GM12878 (cell line): ENCODE data around the gene RPS28. TPM values are rescaled to one million over a fixed set of nuclear protein-coding genes. Genes with fewer than 3 reads are reported as not detected.

Source experiments
- ATAC-seq: fragments of 200-7000 bp; cut with Tn5 transposase; 3 replicates; pipeline ENCODE4 v1.9.1; 2020; ENCODE audit warnings: mild to moderate bottlenecking, moderate library complexity
- BruUV-seq: library from RNA; stranded (reverse); fragments of 400-500 nt; replicated peaks from 2 replicates; lab custom pipeline; 2021; lab: Mats Ljungman, UMichigan
- CTCF ChIA-PET: fragments of 300-600 bp; sonication (Branson Sonifier 250); formaldehyde crosslinking; extraction: SDS; loops from one replicate; lab custom pipeline; 2021; ENCODE audit warnings: inconsistent platforms; lab: Yijun Ruan, JAX
- POLR2A ChIA-PET: fragments of 350-600 bp; formaldehyde crosslinking; extraction: SDS; loops from one replicate; lab custom pipeline; 2021; ENCODE audit warnings: inconsistent platforms; lab: Charles Lee
- RAD21 ChIA-PET: fragments of 300-600 bp; sonication (Branson Sonifier 250); formaldehyde crosslinking; loops from one replicate; lab custom pipeline; 2023; ENCODE audit warnings: antibody characterized with exemption; ENCODE audit not compliant: unreplicated experiment; lab: Charles Lee
- SMC1A ChIA-PET: fragments of 300-600 bp; sonication (Branson Sonifier 250); formaldehyde crosslinking; loops from one replicate; lab custom pipeline; 2023; ENCODE audit not compliant: unreplicated experiment, uncharacterized antibody; lab: Charles Lee
- DNase-seq: peaks from one replicate; pipeline ENCODE4 v3.0.0-alpha.2; 2011; ENCODE audit warnings: low read depth, low spot score
- FAIRE-seq: peaks from 3 replicates; lab custom pipeline; 2011; peaks lifted over from hg19 to GRCh38; lab: Jason Lieb, UNC
- H2AFZ ChIP-seq: 2 replicates; pipeline ENCODE4 v1.6.0; 2011; ENCODE audit warnings: low read depth, low read length, control low read depth; ENCODE audit not compliant: control insufficient read depth
- H3K27ac ChIP-seq: 2 replicates; pipeline ENCODE4 v1.5.1; 2011; ENCODE audit warnings: control low read depth; ENCODE audit not compliant: control insufficient read depth, insufficient read depth
- H3K27me3 ChIP-seq, 2 experiments: replicated peaks in 1 of 2; 2 replicates each; pipeline versions ENCODE4 v1.6.0 to v1.6.1; 2011; ENCODE audit warnings: low read length in 1 of 2; ENCODE audit not compliant: control insufficient read depth in 2 of 2, insufficient read depth in 2 of 2
- H3K36me3 ChIP-seq, 2 experiments: 2 replicates each; pipeline ENCODE4 v1.5.1; 2011; ENCODE audit warnings: low read length in 1 of 2; ENCODE audit not compliant: control insufficient read depth in 2 of 2, insufficient read depth in 2 of 2
- H3K4me1 ChIP-seq: 2 replicates; pipeline ENCODE4 v1.6.1; 2011; ENCODE audit warnings: mild to moderate bottlenecking, low read length, moderate library complexity, mixed read lengths; ENCODE audit not compliant: control insufficient read depth, insufficient read depth
- H3K4me2 ChIP-seq: 2 replicates; pipeline ENCODE4 v1.6.0; 2011; ENCODE audit warnings: control low read depth; ENCODE audit not compliant: control insufficient read depth, insufficient read depth
- H3K4me3 ChIP-seq: fragments of 200-600 bp; sonication (generic); 2 replicates; pipeline ENCODE4 v1.5.1; 2016
- H3K79me2 ChIP-seq: 2 replicates; pipeline ENCODE4 v1.6.0; 2011; ENCODE audit warnings: low read length; ENCODE audit not compliant: control insufficient read depth, insufficient read depth
- H3K9ac ChIP-seq: 2 replicates; pipeline ENCODE4 v1.8.0; 2011; ENCODE audit warnings: low read length, control low read depth, mixed read lengths; ENCODE audit not compliant: control insufficient read depth, insufficient read depth
- H3K9me3 ChIP-seq: replicated peaks from 3 replicates; pipeline ENCODE4 v1.5.1; 2011; ENCODE audit warnings: mild to moderate bottlenecking, low read length; ENCODE audit not compliant: control insufficient read depth, insufficient read depth
- H4K20me1 ChIP-seq: 2 replicates; pipeline ENCODE4 v1.6.0; 2011; ENCODE audit not compliant: control insufficient read depth, insufficient read depth
- BHLHE40 ChIP-seq, 2 experiments: fragments of 450-650 bp in 1 of 2; IDR thresholded peaks; 2 replicates each; pipeline ENCODE4 v1.6.1; 2011 to 2017; ENCODE audit warnings: low read depth in 2 of 2, borderline replicate concordance in 1 of 2, improper control_type of control experiment in 1 of 2, low read length in 1 of 2, mild to moderate bottlenecking in 1 of 2
- GATAD2B ChIP-seq: fragments of 450-650 bp; conservative IDR thresholded peaks from 2 replicates; pipeline ENCODE4 v1.6.1; 2017; ENCODE audit warnings: low read depth, mild to moderate bottlenecking, moderate library complexity
- HDAC2 ChIP-seq: fragments of 200-600 bp; sonication (generic); IDR thresholded peaks from 2 replicates; pipeline ENCODE4 v1.6.1; 2017
- NR2F1 ChIP-seq: fragments of 450-650 bp; conservative IDR thresholded peaks from 2 replicates; pipeline ENCODE4 v1.6.1; 2017; ENCODE audit warnings: mild to moderate bottlenecking
- PAX8 ChIP-seq: fragments of 450-650 bp; IDR thresholded peaks from 2 replicates; pipeline ENCODE4 v1.6.1; 2017; ENCODE audit warnings: mild to moderate bottlenecking, moderate library complexity
- POU2F2 ChIP-seq: IDR thresholded peaks from 3 replicates; pipeline ENCODE4 v1.6.1; 2011; ENCODE audit warnings: low read depth, mild to moderate bottlenecking, low read length, borderline replicate concordance
- SIN3A ChIP-seq: IDR thresholded peaks from 2 replicates; pipeline ENCODE4 v1.6.1; 2012; ENCODE audit warnings: low read depth, low read length, improper control_type of control experiment
- SIX5 ChIP-seq: IDR thresholded peaks from 2 replicates; pipeline ENCODE4 v1.6.1; 2011; ENCODE audit warnings: mild to moderate bottlenecking, low read depth, low read length, moderate library complexity; ENCODE audit not compliant: severe bottlenecking
- TCF3 ChIP-seq: IDR thresholded peaks from 2 replicates; pipeline ENCODE4 v1.6.1; 2012; ENCODE audit warnings: low read depth, mild to moderate bottlenecking, low read length, borderline replicate concordance; ENCODE audit not compliant: insufficient read depth
- ZNF217 ChIP-seq: fragments of 450-650 bp; IDR thresholded peaks from 2 replicates; pipeline ENCODE4 v1.6.1; 2017; ENCODE audit warnings: antibody characterized with exemption, mild to moderate bottlenecking
- ZNF24 ChIP-seq: fragments of 450-650 bp; IDR thresholded peaks from 2 replicates; pipeline ENCODE4 v1.6.1; 2017; ENCODE audit warnings: antibody characterized with exemption, mild to moderate bottlenecking
- WGBS: methylation state at CpG from one replicate; pipeline ENCODE4 v1.1.6; 2016; ENCODE audit warnings: low lambda C conversion rate; ENCODE audit not compliant: insufficient replicate concordance, insufficient coverage; ENCODE audit errors: missing lambda C conversion rate; 5-methylcytosine and 5-hydroxymethylcytosine counted together
- in situ Hi-C: fragments of 300-500 bp; cut with MboI; formaldehyde crosslinking; loops from 9 replicates; pipeline ENCODE4 v1.14.3; 2018; ENCODE audit warnings: mixed read lengths
- intact Hi-C: fragments of 100-400 bp; cut with micrococcal nuclease; formaldehyde crosslinking; loops from one replicate; pipeline ENCODE4 v1.14.2; 2022; ENCODE audit not compliant: unreplicated experiment
- polyA plus RNA-seq, 11 experiments: library from polyadenylated mRNA; depleted of rRNA in 4 of 11; unstranded in 6 of 11; stranded (reverse) in 5 of 11; fragments of >200 nt; fragmentation: Nextera tagmentation in 4 of 11; fragmentation: Illumina TruSeq in 1 of 11; extraction: Ambion mirVana in 4 of 11; extraction: Trizol in 1 of 11; gene quantifications; 1 replicate in 1 of 11; 2 replicates in 10 of 11; pipeline versions ENCODE4 v1.2.1 to v1.2.3, GENCODE V29; 2011 to 2016; ENCODE audit warnings: inconsistent platforms in 2 of 11, missing spikeins in 2 of 11, low read depth in 1 of 11
- total RNA-seq, 4 experiments: library from RNA; depleted of rRNA in 3 of 4; stranded (reverse); fragments of >200 nt in 3 of 4; fragmentation: Illumina TruSeq in 1 of 4; extraction: Trizol in 1 of 4; gene quantifications; 2 replicates each; pipeline versions ENCODE4 v1.2.1 to v1.2.3, GENCODE V29; 2013 to 2021
- TF ChIP-seq, protein P1 (sequence below): IDR thresholded peaks from 2 replicates; pipeline ENCODE4 v1.6.1; 2012; ENCODE audit warnings: low read depth, low read length, improper control_type of control experiment

RPS28 gene
- total and polyA plus RNA-seq, 10 of the 15 experiments (the other 5 are each of a cell fraction or from before 2014, with no cell fraction given), result 422 to 3,905 (median 1,580) TPM

DNA sequence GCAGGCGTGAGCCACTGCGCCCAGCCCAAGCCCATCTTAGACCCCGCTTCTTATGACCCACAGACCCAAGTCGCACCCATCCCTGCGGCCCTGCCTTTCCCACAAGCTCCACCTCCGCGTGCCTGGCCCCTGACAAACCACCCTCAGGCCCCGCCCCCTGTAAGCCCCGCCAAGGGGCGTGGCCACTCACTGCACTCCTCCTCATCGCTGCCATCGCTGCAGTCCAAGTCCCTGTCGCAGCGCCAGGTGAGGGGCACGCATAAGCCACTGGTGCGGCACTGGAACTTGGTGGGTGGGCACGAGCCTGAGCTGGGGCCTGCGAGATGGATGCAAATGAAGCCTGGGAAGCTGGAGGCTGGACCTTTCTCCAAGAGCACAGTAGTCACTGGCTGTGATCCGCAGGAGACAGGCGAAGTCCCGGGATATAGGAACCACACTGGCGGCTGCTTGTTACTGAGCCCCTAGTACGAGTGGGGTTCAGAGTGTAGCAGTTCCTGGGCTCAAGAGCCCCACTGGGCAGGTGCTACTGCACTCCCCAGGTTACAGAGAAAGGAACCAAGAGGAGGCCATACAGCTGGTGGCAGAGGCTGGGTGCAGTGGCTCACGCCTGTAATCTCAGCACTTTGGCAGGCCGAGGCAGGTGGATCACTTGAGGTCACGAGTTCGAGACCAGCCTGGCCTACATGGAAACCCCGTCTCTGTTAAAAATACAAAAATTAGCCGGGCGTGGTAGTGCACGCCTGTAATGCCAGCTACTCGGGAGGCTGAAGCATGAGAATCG, 16.3 kb upstream of the RPS28 start:
- Histone ChIP-seq H3K4me1 (peaks cover 7% of the 10 kb centered on the region), H3K79me2 (peaks cover 21% of the 10 kb centered on the region), H4K20me1 (no peaks in the 10 kb centered on the region), H3K36me3 (peaks cover 8 to 13% of the 10 kb centered on the region in 2 experiments; a peak in 3 of 4 replicates), H3K4me2 (no peak overlapping the region), H3K27me3 (no peaks in the 10 kb centered on the region), H2AFZ (no peak overlapping the region), H3K9ac (no peak overlapping the region), H3K27ac (no peak overlapping the region), H3K4me3 (no peak overlapping the region), H3K9me3 (no peaks in the 10 kb centered on the region)
- TF ChIP-seq BHLHE40 (IDR thresholded peaks at IDR 0.05; ENCODE audit: borderline replicate concordance in 1 of 2, low read depth in 2 of 2, low read length in 1 of 2), result no peak
- no peak for TF ChIP-seq HDAC2
- TF ChIP-seq TCF3, result no peak
- RAD21 ChIA-PET, result no interaction called here
- POLR2A ChIA-PET, result interaction anchor here (0.6 kb wide), 1 partner anchor 205 kb away, joined by 3 read pairs; no protein-coding TSS in a partner anchor
- SMC1A ChIA-PET, result no interaction called here
- intact Hi-C loops (no loop called here), in situ Hi-C loops (loop anchor here (5.0 kb wide), 1 partner anchor 33 kb away; no protein-coding TSS in a partner anchor)
- WGBS, result 86% methylated on average over 33 of the region's 33 CpGs
- CTCF ChIA-PET, result interaction anchor here (1.6 kb wide), 1 partner anchor 19 kb away, joined by 3 read pairs; no protein-coding TSS in a partner anchor
- no TSS peak for BruUV-seq
- no peak for ATAC-seq
- DNase-seq, result no peak
- no peak for FAIRE-seq

DNA sequence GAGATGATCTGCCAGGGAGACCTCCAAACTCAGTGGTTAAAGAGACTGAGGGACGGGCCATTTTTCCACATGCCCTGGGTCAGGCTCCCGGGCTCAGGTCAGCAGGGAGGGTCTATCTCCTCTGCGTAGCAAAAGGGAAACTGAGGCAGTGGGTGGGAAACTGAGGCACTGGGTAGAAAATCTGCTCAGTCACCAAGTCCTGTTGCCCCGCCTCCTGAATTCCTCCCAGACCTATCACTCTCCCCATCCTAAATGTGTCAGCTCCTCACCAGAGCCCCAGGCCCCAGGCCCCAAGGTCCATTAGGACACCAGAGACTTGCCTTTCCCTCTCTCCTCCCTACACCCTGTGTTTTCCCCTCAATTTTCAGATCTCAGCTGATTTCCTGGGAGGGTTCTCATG, 15.5 kb upstream of the RPS28 start:
- H3K4me3 ChIP-seq, result no peak overlapping the region
- no peaks in the 10 kb centered on the region for H3K9me3 ChIP-seq
- TF ChIP-seq SIX5 (no peak), PAX8 (no peak), ZNF24 (no peak), POU2F2 (no peak), NR2F1 (no peak), SIN3A (no peak), ZNF217 (no peak), GATAD2B (no peak)
- TF ChIP-seq, protein P1, sequence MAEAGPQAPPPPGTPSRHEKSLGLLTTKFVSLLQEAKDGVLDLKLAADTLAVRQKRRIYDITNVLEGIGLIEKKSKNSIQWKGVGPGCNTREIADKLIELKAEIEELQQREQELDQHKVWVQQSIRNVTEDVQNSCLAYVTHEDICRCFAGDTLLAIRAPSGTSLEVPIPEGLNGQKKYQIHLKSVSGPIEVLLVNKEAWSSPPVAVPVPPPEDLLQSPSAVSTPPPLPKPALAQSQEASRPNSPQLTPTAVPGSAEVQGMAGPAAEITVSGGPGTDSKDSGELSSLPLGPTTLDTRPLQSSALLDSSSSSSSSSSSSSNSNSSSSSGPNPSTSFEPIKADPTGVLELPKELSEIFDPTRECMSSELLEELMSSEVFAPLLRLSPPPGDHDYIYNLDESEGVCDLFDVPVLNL, result no peak
- peaks cover 11% of the 10 kb centered on the region for H3K4me1 ChIP-seq
- WGBS, result 85% methylated on average over 4 of the region's 4 CpGs
- H4K20me1 ChIP-seq, result no peaks in the 10 kb centered on the region
- no peak overlapping the region for H2AFZ ChIP-seq
- no peak for DNase-seq
- in situ Hi-C loops (loop anchor here (5.0 kb wide), 1 partner anchor 33 kb away; no protein-coding TSS in a partner anchor), intact Hi-C loops (no loop called here)
- RAD21 ChIA-PET, result no interaction called here
- H3K9ac ChIP-seq, result no peak overlapping the region
- SMC1A ChIA-PET, result no interaction called here
- POLR2A ChIA-PET, result interaction anchor here (0.6 kb wide), 1 partner anchor 298 kb away, joined by 3 read pairs; no protein-coding TSS in a partner anchor
- peaks cover 21% of the 10 kb centered on the region for H3K79me2 ChIP-seq
- no TSS peak for BruUV-seq
- H3K27ac ChIP-seq, result no peak overlapping the region
- no peaks in the 10 kb centered on the region for H3K27me3 ChIP-seq
- FAIRE-seq, result no peak
- no peak for ATAC-seq
- CTCF ChIA-PET, result interaction anchor here (0.8 kb wide), 1 partner anchor 16 kb away, joined by 4 read pairs; the partner anchor contains the start of genes NDUFA7 and RPS28
- H3K36me3 ChIP-seq, result peaks cover 8 to 13% of the 10 kb centered on the region in 2 experiments; a peak in 3 of 4 replicates
- no peak overlapping the region for H3K4me2 ChIP-seq
